ENCODE data around the gene PPP2R5C. TPM values are rescaled to one million over a fixed set of nuclear protein-coding genes. Genes with fewer than 3 reads are reported as not detected.

Gene PPP2R5C
- total and polyA plus RNA-seq, 9 of the 15 experiments (the other 6 are each of a cell fraction or from before 2014, with no cell fraction given) = 284 to 617 (median 395) TPM

DNA sequence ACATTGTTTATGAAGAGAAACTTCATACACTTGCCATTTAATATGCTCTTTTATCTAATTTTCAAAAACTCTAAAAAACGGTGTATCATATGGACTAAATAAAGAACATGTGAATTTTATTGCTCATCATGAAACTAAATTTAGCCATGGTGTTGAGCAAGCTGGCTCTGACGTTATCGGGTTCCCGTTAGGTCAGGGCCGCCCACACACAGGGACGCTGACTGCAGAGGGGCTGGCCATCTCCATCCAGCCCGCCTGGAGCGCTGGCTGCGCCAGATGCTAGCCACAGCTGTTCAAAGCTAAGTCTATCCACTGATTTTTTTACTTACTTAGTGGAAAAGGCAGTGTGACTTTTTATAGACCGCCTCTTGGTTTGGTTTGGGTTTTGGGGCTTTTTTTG is 166.3 kb downstream of the PPP2R5C start (continued):
- no peak for TF ChIP-seq THAP7 (CRISPR knock-in tag; IDR thresholded peaks at IDR 0.05)
- no peak for TF ChIP-seq FOS (IDR thresholded peaks at IDR 0.05; ENCODE audit: extremely low read depth, insufficient read length)
- TF ChIP-seq CHCHD3 (CRISPR knock-in tag; IDR thresholded peaks at IDR 0.05) = no peak
- no peak for TF ChIP-seq NUFIP1 (IDR thresholded peaks at IDR 0.05; ENCODE audit: partially characterized antibody)
- TF ChIP-seq POU5F1 (IDR thresholded peaks at IDR 0.05; ENCODE audit: borderline replicate concordance, low read depth, low read length, partially characterized antibody) = no peak
- no peak for TF ChIP-seq CLOCK (CRISPR knock-in tag; IDR thresholded peaks at IDR 0.05; ENCODE audit: borderline replicate concordance)
- peak; percentile 74 for TF ChIP-seq CREB1 (IDR thresholded peaks at IDR 0.05)
- TF ChIP-seq CREB1 (CRISPR knock-in tag; IDR thresholded peaks at IDR 0.05) = peak; percentile 38; the same call in 1 of the 2 replicates
- no peak for TF ChIP-seq NFE2 (IDR thresholded peaks at IDR 0.05; ENCODE audit: low read depth)
- TF ChIP-seq NELFE (IDR thresholded peaks at IDR 0.05; ENCODE audit: insufficient read depth, insufficient read length) = no peak
- TF ChIP-seq ZNF282 (CRISPR knock-in tag; IDR thresholded peaks at IDR 0.05) = no peak
- no peak for TF ChIP-seq FOXA1 (IDR thresholded peaks at IDR 0.05; ENCODE audit: borderline replicate concordance)
- no peak for TF ChIP-seq FOXP1 (CRISPR knock-in tag; IDR thresholded peaks at IDR 0.05)
- no peak for TF ChIP-seq HMG20A (CRISPR knock-in tag; conservative IDR thresholded peaks at IDR 0.05)
- TF ChIP-seq MED1 (CRISPR knock-in tag; IDR thresholded peaks at IDR 0.05; ENCODE audit: borderline replicate concordance) = no peak
- TF ChIP-seq NFIX (CRISPR knock-in tag; IDR thresholded peaks at IDR 0.05; ENCODE audit: low read depth) = no peak
- TF ChIP-seq ZBTB7A (IDR thresholded peaks at IDR 0.05; ENCODE audit: borderline replicate concordance, control insufficient read depth, low read depth, low read length) = peak; percentile 19; the same call in 1 of the 2 replicates
- TF ChIP-seq ZFP91 (CRISPR knock-in tag; IDR thresholded peaks at IDR 0.05) = no peak
- no peak for TF ChIP-seq ZBTB9 (CRISPR knock-in tag; IDR thresholded peaks at IDR 0.05)
- no peak for TF ChIP-seq SRSF1 (IDR thresholded peaks at IDR 0.05; ENCODE audit: low read depth, low read length)
- no peak for TF ChIP-seq HLTF (IDR thresholded peaks at IDR 0.05)
- no peak for TF ChIP-seq ZNF695 (CRISPR knock-in tag; IDR thresholded peaks at IDR 0.05)
- no peak for TF ChIP-seq ZC3H11A (IDR thresholded peaks at IDR 0.05; ENCODE audit: low read depth, low read length)
- TF ChIP-seq PHB2 (IDR thresholded peaks at IDR 0.05; ENCODE audit: low read depth) = no peak
- TF ChIP-seq DACH1 (IDR thresholded peaks at IDR 0.05; ENCODE audit: partially characterized antibody) = peak; percentile 53
